HuH-7.5 (cell line): ENCODE results near the gene CAMK1.
"Not testable (repeated sequence)": the region's sequence is repeated elsewhere in the genome, so short reads cannot be mapped to it uniquely, and the experiment has no call there.

Experiments
- DNase-seq: peaks from one replicate; pipeline ENCODE4 v3.0.0; 2011; ENCODE audit warnings: low spot score

Gene CAMK1

DNA sequence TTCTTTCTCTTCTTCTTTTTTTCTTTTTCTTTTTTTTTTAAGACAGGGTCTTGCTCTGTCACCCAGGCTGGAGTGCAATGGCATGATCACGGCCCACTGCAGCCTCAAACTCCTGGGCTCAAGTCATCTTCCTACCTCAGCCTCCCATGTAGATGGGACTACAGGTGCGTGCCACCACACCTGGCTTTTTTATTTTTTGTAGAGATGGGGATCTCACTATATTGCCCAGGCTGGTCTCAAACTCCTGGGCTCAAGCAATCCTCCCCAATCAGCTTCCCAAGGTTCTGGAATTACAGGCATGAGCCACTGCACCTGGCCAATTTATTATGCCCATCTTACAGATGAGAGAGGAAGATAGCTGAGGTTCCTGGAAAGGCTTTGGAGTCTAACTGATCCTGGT, 1.3 kb upstream of the CAMK1 start:
- not testable (repeated sequence) for DNase-seq

DNA sequence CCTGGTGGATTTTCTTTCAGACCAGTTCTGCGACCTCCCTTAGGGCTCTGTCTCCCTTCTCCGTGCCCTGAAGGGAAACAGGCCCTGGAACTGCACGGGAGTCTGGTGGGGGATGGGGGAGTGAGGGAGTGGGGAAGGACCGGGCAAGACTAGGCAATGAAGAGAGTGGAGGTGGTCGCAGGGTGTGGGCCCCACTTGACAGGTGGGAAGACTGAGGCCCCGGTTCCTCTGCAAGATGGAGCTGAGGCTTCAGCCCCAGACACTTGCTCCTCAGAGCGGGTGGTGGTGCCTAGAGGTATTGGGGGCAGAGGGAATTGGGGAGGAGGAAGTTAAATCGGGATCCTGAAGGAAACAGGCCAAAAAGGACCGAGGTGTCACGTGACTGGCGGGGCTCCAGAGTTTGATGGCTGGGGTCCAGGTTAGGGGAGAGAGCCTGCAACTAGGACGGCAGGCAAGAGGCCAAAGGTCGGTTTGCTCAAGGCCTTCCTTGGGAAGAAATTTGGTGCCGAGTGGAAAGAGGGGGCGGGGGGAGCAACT, 597 bp upstream of the CAMK1 start:
- DNase-seq: peak; percentile 94

DNA sequence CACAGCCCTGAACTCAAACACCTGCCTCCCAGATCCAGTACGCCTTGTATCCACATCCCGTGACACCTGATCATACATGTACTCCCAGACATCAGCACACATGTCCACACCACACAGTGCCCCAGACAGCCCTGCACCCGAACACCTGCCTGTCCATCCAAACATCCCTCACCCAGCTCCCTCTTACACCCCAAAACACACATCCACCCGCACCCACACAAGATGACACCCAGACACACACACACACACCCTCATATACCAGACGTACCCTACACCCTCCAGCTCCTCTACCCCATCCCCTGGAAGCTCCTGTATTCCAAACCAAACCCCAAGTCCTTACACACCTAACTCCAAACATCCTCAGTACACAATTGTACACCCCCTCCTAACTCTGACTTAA, 735 bp downstream of the CAMK1 start:
- no peak for DNase-seq

DNA sequence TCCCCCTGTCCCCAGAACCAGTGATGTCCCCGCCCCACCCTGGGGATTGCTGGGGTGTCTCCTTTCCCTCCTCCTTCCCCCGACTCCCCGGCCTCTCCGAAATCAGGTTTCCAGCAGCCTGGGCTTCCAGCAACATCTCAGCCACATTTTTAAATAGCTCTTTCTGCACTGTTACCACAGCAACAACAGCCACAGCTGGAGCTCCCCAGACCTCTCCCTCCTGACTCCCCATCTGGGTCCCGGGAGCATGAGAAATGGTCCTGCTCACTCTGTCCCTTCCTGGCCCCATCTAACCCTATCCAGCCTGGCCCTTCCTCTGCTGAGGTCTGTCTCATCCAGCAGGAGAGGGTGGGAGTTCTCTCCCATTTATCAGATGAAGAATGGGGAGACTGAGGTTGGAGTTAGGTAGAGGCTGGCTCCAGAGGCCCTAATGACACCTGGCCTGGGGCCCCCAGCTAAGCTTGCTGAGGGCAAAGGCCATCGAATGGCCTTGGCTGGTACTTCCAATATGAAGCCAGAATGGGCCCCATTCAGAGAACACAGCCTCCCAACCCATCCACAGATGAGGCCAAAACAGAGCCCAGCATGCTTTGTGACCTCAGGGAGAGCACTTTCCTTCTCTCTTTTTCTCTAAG, 1.5 kb downstream of the CAMK1 start:
- DNase-seq: no peak

DNA sequence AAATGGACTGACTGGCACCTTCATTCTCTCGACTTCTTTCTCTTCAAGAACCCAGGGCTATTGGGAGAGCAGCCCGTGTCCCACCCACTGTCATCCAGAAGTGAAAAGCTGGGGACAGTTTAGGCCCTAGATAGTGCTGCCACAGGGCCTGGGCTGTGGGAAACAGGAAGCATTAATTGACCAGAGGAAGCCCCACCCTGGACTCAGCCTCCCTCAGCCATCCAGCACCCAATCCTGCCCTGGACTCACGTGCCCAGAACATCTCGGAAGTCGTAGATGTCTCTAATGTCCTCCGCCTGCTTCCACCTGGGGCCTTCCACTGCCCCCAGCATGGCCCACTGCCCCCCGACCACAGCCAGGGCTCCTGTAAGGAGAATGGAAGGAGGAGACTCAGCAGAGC, 2.3 kb downstream of the CAMK1 start:
- no peak for DNase-seq

DNA sequence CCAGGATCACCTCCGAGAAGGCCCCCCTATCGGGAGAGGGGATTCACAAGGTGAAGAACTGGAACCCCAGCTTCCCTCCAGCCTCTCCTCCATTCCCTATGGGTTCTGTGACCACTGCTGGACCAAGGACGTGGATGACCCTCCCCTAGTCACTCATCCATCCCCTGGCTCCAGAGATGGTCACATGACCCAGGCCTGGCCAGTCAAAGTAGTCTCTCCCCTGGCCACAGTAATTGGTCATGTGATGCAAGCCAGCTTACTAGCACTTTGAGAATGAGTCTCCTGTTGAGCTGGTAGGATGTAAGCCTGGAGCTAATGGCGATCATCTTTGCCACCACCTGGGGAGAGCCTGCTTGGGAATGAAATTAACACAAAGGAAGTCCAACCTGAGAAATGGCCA, 3.9 kb downstream of the CAMK1 start:
- no peak for DNase-seq

DNA sequence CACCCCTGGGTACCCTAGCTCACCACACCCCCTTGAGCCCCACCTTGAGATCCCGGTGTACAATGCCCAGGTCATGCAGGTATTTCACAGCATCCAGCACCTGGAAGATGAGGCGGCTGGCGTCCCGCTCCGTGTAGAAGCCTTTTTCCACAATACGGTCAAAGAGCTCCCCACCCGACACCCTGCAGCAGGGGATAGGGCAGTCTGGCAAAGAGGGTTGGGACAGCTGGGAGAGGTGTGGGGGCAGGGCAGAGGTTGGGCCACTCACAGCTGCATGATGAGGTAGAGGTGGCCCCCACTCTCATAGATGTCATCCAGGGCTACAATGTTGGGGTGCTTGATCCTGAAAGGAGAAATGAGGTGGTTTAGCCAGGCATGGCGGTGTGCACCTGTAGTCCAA, 6.9 kb downstream of the CAMK1 start:
- no peak for DNase-seq

DNA sequence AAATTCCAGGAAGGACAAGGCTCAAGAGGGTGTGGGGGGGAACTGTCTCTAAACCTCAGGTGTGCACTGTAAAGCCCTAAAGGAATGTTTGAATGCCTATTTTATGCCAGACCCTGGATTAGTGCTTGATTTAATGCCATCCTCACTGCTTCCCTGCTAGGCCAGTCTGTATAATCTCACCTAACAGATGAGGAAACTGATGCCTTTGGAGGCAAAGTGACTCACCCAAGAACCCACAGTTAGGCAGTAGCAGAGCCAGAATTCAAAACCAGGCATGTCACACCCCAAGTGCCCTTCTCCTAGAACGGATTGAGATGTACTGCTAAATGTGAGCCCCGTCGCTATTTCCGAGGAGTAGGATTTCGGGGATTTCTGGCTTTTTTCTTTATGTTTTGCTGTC, 7.8 kb downstream of the CAMK1 start:
- DNase-seq: no peak

DNA sequence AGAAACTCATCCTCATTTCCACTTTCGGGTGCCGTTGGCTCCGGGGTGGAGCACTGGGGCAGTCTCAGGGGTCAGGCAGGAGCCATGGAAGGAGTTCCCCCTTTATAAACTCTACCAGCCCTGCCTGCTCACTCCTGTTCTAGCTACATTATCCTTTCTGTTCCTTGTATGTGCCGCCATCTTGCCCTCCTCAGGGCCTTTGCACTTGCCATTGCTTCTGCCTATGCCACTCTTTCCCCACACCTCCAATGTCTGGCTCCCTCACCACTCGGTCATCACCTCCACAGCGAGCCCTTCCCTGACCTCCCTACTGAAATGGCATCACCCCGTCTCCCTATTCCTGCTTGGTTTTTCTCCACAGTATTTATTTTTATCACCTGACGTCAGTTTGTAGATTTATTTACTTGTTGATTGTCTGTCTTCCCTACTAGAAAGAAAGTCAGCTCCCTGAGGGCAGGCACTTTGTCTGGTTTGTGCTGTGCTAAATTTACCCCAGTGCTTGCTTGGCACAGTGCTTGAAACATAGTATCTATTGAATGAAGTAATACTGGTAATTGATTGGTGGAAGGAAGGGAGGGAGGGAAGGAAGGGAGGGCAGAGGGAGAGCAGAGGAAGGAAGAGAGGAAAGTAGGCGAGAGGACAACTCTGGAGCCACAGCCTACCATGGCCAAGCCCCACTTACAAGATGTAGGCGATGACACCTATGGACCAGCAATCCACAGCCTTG, 8.8 kb downstream of the CAMK1 start:
- no peak for DNase-seq

DNA sequence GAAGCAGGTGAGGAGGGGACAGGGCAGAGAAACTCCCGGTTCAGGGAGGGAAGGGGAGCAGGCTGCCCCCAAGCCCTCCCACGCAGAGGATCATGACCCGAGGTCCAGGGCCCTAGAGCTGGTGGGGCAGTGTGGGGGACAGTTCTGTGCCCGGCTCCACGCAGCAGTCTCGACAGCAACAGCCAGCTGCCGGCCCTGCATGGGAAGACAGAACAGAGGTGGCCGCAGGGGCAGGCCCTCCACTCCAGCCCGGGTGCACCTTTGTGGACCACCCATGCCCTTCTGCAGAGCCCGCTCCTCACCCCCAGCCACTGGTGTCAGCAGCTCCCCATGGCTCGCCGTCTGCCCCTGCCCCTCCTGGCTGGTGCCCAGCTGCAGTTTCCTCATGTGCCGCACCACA, 12.3 kb downstream of the CAMK1 start:
- DNase-seq: no peak

DNA sequence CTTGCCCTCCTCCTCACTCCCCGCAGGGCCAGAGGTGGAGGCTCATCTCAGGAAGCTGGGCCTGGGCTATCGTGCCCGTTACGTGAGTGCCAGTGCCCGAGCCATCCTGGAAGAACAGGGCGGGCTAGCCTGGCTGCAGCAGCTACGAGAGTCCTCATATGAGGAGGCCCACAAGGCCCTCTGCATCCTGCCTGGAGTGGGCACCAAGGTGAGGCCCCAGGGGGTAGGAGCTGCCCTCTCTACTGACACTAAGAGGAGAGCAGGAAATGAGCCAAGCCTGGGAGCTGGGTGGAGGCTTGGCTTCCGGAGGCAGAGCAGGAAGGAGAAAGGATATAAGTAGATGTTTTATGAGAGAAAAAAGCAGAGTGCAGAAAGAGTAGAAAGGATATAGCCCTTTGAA, 15.1 kb downstream of the CAMK1 start:
- DNase-seq: no peak

DNA sequence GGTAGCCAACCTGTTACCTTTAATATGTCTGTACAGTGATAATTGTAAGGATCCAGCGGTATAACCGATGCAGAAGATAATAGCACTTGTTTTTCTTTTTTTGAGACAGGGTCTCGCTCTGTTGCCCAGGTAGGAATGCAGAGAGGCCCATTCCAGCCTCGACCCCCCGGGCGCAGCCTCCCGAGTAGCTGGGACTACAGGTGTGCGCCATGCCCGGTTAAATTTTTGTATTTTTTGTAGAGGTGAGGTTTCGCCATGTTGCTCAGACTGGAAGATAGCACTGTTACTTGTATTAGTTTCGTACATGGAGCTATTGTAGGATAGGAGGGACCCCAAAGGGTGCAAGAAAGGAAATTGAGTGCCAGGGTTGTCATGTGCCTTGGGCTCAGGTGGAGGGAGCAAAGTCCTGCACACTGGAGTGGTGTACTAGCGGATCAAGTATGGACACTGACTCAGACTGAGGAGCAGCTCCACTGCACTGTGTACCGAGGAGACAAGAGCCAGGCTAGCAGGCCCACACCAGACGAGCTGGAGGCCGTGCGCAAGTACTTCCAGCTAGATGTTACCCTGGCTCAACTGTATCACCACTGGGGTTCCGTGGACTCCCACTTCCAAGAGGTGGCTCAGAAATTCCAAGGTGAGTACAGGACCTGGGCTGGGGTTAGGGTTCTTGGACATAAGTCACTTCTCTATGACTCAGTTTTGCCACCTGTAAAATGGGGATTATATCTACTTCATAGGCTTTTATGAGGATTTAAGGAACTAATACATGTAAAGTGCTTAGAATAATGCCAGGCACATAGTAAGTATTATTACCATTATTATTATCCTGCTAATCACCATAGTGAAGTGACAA, 19.0 kb downstream of the CAMK1 start:
- peak; percentile 59 for DNase-seq

DNA sequence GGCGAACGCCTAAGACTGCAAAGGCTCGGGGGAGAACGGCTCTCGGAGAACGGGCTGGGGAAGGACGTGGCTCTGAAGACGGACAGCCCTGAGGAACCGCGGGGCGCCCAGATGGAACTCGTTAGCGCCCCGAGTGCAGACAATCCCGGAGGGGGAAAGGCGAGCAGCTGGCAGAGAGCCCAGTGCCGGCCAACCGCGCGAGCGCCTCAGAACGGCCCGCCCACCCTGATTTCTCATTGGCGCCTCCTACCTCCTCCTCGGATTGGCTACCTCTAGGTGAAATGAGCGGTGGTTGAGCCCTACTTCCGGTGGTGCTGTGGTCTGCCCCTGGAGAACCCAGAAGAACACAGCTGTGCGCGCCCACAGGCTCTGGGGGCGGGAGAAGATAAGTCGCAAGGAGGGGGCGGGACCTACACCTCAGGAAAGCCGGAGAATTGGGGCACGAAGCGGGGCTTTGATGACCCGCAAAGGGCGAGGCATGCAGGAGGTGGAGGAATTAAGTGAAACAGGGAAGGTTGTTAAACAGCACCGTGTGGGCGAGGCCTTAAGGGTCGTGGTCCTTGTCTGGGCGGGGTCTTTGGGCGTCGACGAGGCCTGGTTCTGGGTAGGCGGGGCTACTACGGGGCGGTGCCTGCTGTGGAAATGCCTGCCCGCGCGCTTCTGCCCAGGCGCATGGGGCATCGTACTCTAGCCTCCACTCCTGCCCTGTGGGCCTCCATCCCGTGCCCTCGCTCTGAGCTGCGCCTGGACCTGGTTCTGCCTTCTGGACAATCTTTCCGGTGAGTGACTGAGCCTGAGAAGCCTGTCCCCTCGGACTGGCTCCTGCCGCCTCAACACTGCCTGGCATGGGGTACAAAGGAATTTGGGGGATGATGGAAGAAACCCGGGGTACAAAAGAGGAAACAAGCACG, 19.8 kb downstream of the CAMK1 start, which contains the start of gene OGG1:
OGG1 (plus strand) TSS at position 308 of the 911 bp plus-strand sequence; CDS start at position 643, 335 bp downstream.
- peak; percentile 100 for DNase-seq

DNA sequence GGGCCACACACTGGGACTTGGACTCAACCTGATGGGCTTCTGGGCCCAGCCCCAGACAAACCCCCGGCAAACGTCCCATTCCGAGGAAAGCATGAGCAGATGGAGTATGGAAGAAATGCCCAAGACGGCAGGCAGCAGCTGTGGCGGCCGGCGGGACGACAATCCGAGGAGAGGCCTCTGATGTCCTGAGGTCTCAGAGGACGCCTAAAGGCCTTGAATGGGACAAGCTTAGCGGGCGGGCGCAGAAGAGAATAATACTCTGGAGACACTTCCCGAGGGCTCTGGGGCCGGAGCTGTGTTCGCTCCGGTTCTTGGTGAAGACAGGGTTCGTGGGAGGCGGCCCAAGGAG, 20.5 kb downstream of the CAMK1 start:
- no peak for DNase-seq

DNA sequence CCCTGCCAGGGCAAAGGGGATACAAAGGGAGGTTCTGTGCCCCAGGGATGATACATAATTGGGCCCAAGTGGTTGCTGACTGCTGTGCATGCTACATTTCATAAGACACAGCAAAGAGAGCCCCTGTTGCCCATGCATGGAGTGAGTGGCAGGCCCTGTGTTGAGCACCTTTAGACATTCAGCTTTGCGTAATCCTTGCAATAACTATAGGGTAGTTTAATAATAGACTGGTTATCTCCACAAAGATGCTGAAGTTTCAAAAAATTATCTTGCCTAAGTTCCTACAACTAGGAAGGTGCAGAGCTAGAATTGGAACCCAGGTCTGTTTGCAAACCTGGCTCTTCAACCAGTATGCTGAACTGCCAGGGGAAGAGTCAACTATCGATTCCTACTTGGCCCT, 21.7 kb downstream of the CAMK1 start:
- no peak for DNase-seq

DNA sequence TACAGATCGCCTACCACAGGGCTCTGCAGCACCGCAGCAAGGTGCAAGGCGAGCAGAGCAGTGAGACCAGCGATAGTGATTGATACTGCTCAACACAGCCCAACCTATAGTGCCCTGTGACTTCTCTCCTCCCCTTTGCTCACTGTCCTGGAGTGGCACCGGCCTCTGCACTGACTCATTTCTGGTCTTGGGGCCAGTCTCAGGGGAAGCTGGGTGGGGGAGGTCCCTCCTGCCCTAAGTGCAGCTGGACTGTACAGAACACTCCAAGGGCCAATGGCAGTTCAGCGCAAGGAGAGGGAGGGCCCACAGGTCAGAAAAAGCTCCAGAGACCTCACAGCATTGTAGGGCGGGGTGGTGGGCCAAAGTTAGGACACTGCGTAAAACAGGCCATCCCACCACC, 22.5 kb downstream of the CAMK1 start:
- no peak for DNase-seq

DNA sequence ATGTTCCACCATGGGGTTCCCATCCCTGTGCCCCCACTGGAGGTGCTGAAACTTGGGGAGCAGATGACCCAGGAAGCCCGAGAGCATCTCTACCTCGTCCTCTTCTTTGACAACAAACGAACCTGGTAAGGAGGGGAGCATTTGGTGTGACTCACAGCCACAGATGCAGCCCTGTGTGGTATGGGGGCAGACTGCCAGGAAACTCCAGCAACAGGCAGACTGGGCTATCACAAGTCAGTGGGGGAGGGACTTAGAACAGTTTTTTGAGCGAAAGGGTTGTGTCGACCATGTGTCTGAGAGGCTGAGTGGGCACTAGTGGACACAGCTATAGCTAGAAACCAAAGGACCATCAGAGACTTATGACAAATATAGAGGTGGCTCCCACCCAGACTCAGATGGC, 23.4 kb downstream of the CAMK1 start:
- no peak for DNase-seq

DNA sequence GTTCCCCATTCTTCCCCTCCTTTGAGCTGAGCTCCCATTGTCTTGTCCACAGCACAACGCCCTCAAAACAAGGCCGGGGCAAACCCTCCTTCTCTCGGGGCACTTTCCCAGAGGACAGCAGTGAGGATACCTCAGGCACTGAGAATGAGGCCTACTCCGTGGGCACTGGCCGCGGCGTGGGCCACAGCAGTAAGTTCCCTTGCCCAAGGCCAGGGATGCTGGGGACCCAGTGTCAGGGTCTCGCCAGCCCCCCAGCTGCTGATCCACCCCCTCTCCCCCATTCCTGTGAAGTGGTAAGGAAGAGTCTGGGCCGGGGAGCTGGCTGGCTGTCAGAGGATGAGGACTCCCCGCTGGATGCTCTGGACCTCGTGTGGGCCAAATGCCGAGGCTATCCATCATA, 24.2 kb downstream of the CAMK1 start:
- DNase-seq: no peak

DNA sequence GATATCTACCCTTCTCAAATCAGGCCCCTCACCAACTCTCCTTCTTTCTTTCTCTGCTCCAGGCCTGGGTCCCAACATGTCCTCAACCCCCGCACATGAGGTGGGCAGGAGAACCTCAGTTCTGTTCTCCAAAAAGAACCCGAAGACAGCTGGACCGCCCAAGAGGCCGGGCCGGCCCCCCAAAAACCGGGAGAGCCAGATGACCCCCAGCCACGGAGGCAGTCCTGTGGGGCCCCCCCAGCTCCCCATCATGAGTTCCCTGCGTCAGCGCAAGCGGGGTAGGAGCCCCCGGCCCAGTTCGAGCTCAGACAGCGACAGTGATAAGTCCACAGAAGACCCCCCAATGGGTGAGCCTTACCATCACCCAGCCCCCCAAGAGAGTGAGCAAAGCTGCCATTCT, 25.6 kb downstream of the CAMK1 start:
- no peak for DNase-seq

DNA sequence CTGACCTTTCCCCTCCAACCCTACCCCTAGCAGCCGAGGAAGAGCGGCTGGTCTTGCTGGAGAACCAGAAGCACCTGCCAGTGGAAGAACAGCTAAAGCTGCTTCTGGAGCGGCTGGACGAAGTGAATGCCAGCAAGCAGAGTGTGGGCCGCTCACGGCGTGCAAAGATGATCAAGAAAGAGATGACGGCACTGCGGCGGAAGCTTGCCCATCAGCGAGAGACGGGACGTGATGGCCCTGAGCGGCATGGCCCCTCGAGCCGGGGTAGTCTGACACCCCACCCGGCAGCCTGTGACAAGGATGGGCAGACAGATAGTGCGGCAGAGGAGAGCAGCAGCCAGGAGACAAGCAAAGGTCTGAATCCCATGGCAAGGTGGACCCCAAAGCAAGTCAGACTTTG, 26.2 kb downstream of the CAMK1 start:
- DNase-seq: no peak

DNA sequence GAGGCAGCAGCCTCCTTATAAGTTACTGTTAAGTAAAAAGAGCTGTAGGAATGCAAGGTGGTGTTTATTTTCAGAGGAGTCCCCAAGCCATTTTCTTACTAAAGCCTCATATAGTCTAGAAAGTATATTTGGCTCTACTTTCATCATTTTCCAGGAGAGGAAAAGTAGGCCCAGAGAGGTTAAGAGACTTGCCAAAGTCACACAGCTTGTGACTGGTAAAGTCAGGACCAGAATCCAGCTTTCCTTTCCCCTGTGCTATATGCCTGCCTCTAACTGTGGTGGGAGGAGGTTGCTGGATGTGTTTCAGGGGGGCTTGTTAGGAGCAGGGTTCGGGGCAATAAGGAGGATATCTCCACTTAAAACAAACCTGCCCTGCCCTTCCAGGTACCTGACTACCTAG, 27.2 kb downstream of the CAMK1 start:
- no peak for DNase-seq

DNA sequence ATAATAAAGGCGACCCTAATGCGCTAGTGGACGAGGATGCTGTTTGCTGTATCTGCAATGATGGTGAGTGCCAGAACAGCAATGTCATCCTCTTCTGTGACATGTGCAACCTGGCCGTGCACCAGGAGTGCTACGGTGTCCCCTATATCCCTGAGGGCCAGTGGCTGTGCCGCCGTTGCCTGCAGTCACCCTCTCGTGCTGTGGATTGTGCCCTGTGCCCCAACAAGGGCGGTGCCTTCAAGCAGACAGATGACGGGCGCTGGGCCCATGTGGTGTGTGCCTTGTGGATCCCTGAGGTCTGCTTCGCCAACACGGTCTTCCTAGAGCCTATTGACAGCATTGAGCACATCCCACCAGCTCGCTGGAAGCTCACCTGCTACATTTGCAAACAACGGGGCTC, 30.6 kb downstream of the CAMK1 start:
- no peak for DNase-seq
